Neural progenitor cell (in vitro differentiated cells): ENCODE results near the gene ARL4D.

Experiments used
- CTCF ChIP-seq: fragments of 200-600 bp; sonication (generic); IDR thresholded peaks from 2 replicates; pipeline ENCODE4 v1.5.1; 2017; ENCODE audit warnings: antibody characterized with exemption, mild to moderate bottlenecking
- EZH2 ChIP-seq: fragments of 200-600 bp; sonication (generic); IDR thresholded peaks from 2 replicates; pipeline ENCODE4 v1.6.1; 2017; ENCODE audit warnings: antibody characterized with exemption, mild to moderate bottlenecking, moderate library complexity

GRCh38 chr17:43402567-43402966 lies 3.8 kb downstream of the ARL4D start:
- TF ChIP-seq EZH2 (no peak), CTCF (no peak)
